Measurements from ENCODE around the gene HYAL2.

GRCh38 chr3:50276762-50277101 is 45.8 kb downstream of the HYAL2 start:
- TF ChIP-seq CTCF (IDR thresholded peaks at IDR 0.05) = no peak
- TF ChIP-seq POLR2A (IDR thresholded peaks at IDR 0.05; ENCODE audit: low read depth) = no peak
